ENCODE data around the gene DTNBP1.

The DTNBP1 gene, protein sequence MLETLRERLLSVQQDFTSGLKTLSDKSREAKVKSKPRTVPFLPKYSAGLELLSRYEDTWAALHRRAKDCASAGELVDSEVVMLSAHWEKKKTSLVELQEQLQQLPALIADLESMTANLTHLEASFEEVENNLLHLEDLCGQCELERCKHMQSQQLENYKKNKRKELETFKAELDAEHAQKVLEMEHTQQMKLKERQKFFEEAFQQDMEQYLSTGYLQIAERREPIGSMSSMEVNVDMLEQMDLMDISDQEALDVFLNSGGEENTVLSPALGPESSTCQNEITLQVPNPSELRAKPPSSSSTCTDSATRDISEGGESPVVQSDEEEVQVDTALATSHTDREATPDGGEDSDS

DNA sequence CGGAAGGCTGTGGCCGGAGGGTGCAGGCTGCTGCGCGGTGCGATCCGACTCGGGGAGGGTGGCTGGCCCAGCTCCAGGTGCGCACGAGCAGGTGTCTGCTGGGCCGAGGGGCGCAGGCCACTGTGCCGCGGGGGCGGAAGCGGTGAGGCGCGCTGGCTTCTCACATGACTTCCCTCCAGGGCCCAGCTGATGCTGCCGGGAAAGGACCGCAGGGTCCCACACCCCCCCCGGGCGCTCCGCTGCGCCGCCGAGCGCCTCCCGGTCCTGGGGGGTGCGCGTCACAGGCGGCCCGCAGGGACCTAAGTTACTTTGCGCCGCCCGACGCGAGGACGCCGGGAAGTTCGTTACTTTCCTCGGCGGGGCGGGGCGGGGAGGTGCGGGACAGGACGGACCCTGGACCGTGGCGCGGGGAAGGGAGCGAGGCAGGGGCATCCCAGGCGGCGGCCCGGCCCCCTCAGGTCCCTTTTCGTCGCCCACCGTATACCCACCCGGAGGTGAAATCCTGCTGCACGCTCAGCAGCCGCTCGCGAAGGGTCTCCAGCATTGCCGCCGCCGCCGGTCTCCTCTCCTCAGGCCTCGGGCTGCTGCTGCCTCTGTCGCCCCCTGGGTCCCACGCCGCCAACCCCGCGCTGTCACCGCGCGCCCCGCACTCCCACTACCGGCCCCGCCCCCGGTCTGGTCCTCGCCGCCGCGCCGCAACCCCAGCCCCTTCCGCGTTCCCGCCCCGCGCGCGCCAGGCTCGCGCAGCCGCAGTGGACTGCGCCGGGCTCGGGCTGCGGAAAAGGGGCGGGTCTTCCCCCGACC, at the start of gene DTNBP1:
TSS of gene DTNBP1 (minus strand) at position 703 of the 804 bp plus-strand sequence. CDS start at position 544, 159 bp downstream.
- DNase-seq: peak; percentile 75

DNA sequence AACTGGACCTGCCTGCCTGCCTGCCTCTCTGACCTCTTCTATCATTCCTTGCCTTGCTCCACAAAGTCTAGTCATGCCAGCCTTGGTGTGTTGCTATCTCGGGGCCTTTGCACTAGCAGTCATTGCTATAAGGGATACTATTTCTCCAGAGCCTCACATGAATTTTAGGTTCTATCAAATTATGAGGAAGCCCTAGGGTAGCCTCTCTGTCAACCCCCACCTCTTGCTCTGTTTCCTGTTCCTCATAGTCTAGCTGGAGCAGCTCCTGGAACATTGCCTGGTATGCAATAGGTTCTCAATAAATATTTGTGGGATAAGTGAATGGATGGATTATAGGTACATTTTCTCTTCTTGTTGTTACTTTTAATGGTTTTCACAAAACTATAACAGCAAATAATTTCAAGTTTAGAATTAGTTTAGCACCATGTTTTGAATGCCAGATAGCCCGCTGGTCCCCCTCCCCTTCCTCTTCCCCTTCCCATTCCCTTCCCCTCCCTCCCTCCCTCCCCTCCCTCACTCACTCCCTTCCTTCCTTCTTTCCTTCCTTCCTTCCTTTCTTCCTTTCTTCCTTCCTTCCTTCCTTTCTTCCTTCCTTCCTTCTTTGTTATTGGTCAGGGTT, 46.9 kb upstream of the DTNBP1 start:
- no peak for DNase-seq

DNA sequence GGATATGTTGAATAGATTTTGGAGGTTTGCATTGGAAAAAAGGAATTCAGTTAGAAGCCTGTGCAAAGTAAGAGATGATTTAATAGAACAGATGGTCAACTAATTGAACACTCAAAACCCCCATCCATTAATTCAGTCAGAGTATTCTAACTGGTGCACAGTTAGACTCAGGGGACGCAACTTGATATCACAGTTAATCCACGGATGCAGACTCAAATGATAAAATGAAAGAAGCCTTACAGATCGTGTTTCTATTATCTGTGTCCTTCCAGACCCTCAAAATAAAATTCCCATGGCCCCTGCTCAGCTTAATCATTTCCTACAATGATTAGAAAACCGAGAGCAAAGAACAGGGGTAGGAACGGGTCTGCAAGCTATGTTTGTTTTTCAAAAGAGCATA, 45.4 kb upstream of the DTNBP1 start:
- no peak for DNase-seq

DNA sequence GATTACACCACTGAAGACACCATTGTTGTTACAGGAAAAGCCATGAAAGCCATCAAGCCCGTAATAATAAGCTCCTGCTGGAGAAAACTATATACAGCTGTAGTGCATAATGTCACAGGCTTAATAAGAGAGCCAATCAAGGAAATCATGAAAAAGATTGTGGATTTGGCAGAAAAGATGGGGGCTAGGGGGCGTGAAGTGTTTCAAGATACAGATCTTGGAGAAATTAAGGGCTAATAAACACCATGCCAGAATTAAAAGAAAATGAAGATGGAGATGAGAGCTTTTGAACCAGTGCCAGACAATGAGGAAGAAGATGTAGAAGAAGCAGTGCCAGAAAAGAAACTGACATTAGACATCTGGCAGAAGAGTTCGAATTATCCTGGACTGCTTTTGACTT, 43.2 kb upstream of the DTNBP1 start:
- DNase-seq: no peak

DNA sequence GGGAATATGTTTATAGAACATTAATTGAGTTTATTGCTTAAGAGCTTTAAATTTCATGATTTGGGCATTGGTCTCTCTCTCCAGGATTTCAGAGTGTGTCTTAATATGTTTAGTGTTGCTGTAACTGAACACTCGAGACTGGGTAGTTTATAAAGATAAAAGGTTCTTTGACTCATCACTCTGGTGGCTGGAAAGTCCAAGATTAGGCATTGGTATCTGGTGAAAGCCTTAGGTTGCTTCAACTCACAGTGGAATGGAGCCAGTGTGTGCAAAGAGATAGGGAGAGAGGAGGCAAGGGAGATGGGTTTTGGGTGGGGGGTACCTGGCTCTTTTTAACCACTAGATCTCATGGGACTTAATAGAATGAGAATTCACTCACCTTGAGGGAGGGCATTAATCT, 35.6 kb upstream of the DTNBP1 start:
- DNase-seq: peak; percentile 90

DNA sequence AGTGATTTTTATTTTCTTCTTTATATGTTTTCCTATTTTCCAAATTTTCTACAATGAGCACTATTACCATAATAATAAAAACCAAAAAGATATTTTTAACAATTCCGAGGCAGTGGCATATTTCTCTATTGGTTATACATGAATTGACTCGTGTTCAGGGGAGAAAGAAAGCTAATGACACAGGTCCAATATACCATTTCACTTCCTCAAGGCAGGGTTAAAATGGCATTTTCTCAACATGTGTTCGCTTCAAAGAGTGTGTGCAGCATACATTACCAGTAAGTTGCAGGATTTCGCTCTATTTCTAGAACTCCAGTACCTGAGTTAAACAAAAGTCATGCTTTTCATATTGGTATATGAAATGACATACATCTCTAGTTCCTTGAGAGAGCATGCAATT, 35.1 kb upstream of the DTNBP1 start:
- DNase-seq: peak; percentile 30

DNA sequence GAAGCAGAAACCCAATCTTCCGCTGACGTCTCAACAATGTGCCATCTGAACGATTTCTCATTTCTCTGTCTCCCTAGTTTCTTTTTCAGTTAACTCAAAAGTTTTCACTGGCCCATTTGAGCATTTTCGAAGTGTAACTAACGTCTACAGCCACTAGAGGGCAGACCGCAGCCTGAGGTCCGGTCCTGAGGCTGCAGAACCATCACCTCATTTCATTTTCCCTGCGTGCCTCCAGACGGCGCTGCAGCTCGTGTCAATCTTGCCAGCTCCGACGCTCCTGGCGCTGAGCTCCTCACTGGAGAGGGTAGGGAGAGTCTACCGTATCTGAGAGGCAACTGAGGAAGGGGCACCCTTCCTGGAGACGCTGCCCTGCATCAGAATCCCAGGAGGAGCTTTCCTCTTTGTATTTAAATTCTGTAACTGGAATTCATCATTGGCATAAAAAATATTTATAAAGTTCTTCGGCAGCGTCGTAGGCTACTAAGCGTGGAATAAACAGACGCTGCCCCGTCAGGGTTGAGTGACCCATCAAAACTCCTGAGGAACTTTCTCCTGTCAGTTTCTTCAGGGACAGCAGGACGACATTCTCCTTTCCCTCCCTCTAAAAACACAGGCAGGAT, 28.5 kb upstream of the DTNBP1 start:
- peak; percentile 88 for DNase-seq

DNA sequence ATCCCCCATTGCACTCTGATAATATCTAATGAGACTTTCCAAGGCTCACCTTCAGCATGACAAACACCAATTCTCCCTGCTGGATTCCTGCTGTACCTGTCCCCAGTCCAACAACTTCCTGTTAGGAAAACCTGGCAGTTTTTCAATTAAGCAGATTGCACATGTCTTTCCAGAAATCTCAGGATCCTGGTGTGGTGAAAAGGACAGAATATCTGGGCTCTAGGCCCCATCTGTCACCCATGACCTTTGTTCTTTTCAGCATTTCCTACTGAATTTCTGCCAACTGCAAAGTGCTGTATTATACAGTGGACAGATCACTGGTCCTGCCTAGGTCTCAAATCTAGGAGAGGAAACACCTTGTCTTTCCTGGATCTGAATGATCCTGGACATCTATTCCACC, 27.7 kb upstream of the DTNBP1 start:
- DNase-seq: no peak

DNA sequence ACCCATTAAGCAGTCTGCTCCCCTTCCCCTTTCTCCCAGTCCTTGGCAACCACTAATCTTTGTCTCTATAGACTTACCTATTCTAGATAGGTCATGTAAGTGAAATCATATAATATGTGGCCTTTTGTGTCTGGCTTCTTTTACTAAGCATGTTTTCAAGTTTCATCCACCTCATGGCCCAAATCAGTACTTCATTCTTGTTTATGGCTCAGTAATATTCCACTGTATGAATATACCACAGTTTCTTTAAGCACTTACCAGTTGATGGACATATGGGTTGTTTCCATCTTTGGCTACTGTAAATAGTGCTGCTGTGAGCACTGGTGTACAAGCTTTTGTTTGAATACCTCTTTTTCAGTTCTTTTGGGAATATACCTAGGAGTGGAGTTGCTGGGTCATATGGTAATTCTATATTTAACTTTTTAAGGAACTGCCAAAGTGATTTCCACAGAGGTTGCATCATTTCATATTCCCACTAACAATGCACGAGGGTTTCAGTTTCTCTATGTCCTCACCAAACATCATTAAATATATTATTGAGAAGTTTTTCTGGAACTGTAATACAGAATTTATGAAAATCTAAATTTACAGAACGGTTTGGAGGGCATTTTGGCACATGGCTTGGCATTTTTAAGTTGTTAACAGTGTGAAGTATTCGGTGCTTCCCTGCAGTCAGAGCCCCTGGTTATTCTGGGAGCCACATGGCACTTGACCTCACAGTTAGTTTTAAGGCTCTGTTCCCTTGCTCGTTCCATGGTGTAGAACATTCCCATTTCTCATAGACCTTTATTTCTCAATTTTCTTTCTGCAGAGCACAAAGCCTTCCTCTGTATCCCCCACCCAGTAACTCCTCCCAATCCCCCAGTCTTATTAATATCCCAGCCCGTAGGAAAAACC, 27.0 kb upstream of the DTNBP1 start:
- DNase-seq: no peak

DNA sequence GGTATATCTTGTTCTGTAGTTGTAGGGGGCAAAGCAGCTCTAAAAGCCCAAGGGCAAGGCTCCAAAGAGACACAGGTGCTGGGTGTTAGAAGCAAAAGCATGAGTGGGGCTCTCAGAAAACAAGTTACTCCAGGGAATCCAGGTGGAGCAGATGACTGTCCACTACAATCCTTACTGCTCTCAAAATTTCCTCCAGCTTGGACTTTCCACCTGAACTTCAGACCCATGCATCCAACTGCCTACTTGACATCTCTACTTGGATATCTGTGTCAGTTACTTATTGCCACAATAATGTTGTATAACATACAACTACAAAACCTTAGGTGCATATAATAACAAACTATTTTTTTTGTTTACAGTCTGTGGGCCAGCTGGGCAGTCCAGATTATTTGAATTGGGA, 22.8 kb upstream of the DTNBP1 start:
- no peak for DNase-seq

DNA sequence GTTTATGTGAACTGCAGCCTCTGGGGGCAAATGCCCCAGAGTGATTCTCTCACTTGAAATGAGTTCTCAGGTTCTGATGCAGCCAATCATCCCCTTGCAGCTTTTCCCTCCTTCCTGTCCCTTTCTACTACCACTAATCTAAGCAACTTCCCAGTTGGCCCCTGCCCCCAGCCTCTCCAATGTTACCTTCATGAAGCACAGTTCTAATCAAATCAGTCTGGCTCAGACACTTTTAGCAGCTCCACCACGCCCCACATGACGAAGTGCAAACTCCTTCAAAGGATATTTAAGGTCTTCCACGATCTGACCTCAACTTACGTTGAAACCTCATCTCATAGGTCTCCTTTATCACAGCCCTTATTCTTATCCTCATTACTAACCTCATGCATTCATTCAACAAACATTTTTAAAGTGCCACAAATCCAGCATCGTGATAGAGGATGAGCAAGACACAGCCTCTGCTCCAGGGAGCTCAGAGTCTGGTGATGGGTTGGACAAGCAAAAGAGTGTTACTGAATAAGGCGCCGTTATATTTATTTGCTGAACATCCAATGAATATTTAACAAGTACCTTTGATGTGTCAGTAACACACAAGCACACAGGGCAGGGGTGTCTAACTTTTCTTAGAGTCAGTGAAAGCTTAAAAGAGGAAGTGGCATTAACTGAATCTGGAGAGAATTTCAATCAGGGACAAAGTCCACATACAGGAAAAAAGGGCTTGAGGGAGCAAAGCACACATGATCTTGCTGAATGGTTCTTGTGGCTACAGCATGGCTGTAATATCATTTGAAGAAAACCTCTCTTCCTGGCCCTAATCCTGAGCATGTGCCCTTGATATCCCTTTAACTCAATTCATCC, 20.4 kb upstream of the DTNBP1 start:
- DNase-seq: no peak

DNA sequence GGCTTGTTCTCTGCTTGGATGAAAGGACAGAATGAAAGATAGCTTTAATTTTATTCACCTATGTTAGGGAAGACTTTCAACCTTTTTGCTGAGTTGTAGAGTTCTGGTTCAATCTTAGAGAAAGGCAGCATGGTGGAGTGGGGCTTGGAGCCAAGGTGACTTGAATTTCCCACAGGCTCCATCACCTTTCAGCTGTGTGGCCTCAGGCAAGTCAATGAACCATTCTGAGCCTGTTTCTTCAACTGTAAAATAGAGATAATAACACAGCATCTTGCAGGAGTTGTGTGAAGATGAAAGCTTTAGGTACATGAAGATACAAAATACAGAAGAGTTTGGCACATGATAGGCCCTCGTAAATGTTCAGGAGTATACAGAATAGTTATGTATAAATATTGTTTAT, 19.1 kb upstream of the DTNBP1 start:
- DNase-seq: no peak

DNA sequence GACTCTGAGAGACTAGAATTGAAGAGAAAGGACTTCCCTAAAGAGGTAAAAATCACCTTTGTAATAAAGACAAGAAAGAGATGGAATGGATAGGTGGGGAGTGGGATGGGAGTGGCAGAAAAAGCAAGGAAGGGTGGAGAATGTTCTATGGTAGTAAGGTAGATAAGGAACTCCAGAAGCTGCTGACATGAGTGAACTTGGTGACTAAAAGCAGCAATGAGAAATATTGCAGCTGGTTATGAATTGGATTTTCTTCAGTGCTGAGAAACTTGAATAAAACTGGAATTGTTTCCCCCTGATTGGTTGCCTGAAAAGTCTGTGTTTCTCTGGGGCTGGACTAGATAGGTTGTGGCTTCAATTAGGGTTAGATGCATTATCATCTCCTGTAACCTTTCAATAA, 15.7 kb upstream of the DTNBP1 start:
- no peak for DNase-seq

DNA sequence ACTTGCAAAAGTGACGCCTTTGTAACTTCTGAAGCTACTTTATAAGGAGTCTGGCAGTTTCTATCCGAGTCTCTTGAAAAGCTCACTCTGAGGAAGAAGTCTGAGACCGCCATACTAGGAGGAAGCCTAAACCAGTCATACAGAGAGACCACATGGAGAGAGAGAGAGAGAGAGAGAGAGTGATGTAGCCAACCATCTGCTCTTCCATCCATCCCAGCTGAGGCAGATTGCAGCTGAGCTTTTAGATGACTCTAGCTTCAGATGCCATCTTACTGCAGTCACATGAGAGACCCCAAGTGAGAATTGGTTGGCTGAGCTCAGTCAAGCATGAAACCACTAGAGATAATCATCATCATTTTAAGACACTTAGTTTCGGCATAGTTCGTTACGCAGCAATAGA, 15.0 kb upstream of the DTNBP1 start:
- DNase-seq: no peak

DNA sequence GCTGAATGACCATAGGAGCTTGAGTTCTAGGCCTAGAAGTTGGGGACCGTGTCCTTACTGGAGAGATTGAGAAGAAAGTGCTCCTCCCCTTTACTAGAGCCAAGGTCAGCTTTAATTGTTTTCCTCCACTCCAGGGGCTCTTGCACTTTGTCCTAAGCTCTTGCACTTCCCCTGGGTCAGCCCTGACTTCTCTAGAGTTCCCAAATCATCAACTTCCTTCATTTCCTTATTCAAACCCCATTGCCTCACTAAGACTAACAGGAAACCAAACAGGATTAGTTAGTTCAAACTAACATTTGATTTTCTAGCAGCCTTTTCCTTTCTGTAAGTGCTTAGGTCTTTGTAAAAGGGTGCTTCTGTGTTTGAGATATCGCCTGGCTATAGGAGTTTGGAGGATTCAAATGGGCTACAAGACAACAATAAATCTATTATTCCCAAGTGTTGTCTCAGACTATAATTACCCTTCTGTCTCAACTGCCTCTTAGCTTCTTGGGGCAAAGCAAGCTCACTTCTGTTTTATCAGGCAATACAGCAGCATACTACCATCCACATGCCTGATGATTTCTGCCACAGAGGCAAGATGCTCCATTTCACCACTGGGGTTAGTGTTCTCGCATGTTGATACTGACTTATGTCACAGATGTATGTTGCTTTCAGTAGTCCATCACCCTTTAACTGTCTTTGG, 12.8 kb upstream of the DTNBP1 start:
- DNase-seq: no peak

DNA sequence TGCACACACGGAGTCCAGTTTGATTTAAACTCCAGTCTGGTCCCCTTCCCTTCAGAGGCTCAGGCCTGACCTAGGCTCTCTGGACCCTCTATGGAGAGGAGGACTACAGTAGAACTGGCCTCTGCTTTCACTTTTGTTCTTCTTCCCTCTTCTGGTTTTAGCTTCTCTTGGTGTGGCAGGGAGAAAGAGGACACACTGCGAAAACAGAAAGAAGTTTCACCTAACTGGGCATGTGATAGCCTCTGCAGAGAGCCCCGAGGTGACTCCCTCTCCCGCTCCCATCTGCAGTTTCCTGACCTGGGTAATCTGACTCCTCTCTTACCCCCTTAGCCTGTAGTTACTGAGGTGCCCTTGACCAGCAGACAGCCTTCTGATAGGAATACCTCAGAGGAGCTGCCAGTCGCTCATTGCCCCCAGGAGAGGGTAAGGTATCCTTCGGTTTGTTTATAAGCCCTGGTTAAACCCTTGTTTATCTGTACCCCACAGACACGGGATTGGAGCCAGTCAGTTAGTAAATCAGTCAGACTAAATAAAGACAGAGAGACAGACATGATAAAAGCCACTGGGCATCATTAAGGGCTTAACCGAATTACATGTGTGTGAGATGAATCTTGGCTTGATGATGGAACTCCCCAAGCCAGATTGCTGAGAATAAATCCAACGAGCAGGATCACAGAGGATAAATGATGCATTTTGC, 12.0 kb upstream of the DTNBP1 start:
- DNase-seq: peak; percentile 20

DNA sequence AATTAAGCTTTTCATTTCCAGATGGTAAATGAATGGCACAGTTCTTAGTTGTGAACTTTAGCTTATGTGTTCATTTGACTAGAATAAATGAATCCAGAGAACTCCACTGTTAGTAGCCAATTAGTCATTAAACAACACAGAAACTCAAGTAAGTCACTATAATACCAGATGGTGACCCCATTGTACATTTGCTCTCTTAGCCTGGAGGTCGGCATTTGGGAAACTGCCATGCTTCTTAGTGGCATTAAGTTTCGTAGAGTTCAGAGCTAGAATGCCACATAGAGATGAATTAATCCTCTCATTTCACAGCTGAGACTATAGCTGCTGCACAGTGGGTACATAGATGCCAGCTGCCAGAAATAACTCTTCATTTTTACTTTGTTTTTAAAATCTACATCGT, 10.8 kb upstream of the DTNBP1 start:
- no peak for DNase-seq

DNA sequence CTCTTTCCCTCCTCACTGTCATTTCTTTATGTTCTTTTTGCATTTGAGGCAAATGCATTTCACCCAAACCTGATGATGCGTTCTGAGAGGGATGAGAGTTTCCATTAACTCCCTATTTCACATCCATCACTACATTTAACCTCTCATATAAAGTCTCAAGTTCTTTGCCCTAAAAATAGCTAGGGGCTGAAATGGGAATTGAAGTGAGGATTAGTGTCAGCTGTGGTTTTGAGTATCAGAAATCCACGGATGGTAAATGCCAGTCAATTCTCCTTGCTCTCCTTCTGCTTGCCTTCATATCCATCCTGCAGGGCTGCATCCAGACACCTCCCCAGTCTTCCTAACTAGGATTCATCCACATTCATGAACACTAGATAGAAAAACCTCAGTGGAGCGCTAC, 10.0 kb upstream of the DTNBP1 start:
- DNase-seq: no peak

DNA sequence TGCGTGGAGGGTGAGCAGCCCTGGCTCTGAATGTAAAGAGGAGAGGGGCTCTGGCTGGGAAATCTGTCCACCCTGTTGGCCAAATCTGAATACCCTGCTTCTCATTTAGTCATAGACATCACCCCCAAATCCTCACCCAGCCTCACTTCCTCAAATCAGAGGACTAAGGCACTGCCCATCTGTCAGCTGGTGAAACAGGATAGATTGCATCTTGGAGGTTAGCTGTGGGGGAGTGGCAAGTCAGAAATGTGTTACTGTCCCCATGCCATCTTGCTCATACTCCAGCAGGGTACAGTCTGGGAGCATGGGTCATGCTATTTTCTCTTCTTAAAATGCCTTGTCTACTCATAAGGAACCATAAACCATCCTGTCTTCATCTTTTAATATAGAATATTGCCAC, 9.5 kb upstream of the DTNBP1 start:
- DNase-seq: peak; percentile 12

DNA sequence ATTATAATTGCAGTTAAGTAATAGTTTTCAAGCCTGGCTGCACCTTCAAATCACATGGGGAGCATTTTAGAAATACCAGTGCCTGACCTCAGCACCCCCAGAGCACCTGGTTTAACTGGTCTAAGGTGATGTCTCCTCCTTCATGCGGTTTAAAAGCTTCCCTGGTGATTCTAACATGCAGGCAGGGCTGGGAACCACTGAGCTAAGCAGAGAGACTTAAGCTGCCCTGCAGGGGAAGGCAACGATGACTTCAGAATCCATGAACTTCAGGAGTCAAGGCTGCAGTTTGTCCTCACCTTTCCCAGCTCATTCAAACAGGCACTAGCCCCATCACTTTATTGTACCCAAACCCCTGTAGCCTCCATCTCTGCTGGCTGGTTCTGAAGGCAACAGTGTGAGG, 6.1 kb upstream of the DTNBP1 start:
- no peak for DNase-seq

Measured in hematopoietic multipotent progenitor cell treated with erythropoietin and hydrocortisone succinate and interleukin-3 and kit ligand, for 8 days (in vitro differentiated cells).